ENCODE results near the gene MKI67.

- TF ChIP-seq CTCF (IDR thresholded peaks at IDR 0.05) (no peak), POLR2A (IDR thresholded peaks at IDR 0.05) (no peak)
These were observed 26.3 kb downstream of the MKI67 start for GRCh38 chr10:128099901-128100300.

All from lower leg skin (tissue), 3 donors.